T-helper 1 cell treated with Interleukin-12 subunit alpha and Interleukin-12 subunit beta and Interleukin-4 antibody, amounts not matched to agents 30 μg/mL and 1 μg/mL, for 36 hours (primary cell): ENCODE results near the gene ZNF3.

Source experiments
- H3K27ac Mint-ChIP-seq: one replicate; pipeline ENCODE4 v1.8.0; 2021; ENCODE audit warnings: mild to moderate bottlenecking, mixed read lengths
- H3K27me3 Mint-ChIP-seq: one replicate; pipeline ENCODE4 v1.8.0; 2021; ENCODE audit warnings: low read depth, mixed read lengths
- H3K36me3 Mint-ChIP-seq: one replicate; pipeline ENCODE4 v1.8.0; 2021; ENCODE audit warnings: low read depth, mixed read lengths
- H3K4me1 Mint-ChIP-seq: one replicate; pipeline ENCODE4 v1.8.0; 2021; ENCODE audit warnings: low read depth, mixed read lengths
- H3K4me3 Mint-ChIP-seq: one replicate; pipeline ENCODE4 v1.8.0; 2021; ENCODE audit warnings: mild to moderate bottlenecking, moderate library complexity, mixed read lengths
- H3K9me3 Mint-ChIP-seq: one replicate; pipeline ENCODE4 v1.8.0; 2021; ENCODE audit warnings: mixed read lengths

Gene ZNF3

GRCh38 chr7:100119072-100119969 is 37.8 kb upstream of the ZNF3 start, which contains the start of the genes CNPY4 and TAF6:
Gene CNPY4 (plus strand): TSS chr7:100119634. CDS start chr7:100119745, 111 bp downstream.
Gene TAF6 (minus strand): TSS chr7:100119358. CDS start chr7:100114209, 5,149 bp downstream.
- H3K9me3 Mint-ChIP-seq, result no peaks in the 10 kb centered on the region
- H3K4me1 Mint-ChIP-seq, result peaks cover 16% of the 10 kb centered on the region
- peaks cover 9% of the 10 kb centered on the region for H3K36me3 Mint-ChIP-seq
- H3K27ac Mint-ChIP-seq, result peak within 1 kb of the TSS; percentile 98
- peak within 1 kb of the TSS; percentile 95 for H3K4me3 Mint-ChIP-seq
- H3K27me3 Mint-ChIP-seq, result no peaks in the 10 kb centered on the region

- peaks cover 15% of the 10 kb centered on the region for H3K4me1 Mint-ChIP-seq
- H3K27ac Mint-ChIP-seq, result peak overlapping the region; percentile 98
- H3K36me3 Mint-ChIP-seq, result peaks cover 12% of the 10 kb centered on the region
- H3K27me3 Mint-ChIP-seq, result no peaks in the 10 kb centered on the region
- H3K9me3 Mint-ChIP-seq, result no peaks in the 10 kb centered on the region
- H3K4me3 Mint-ChIP-seq, result peak overlapping the region; percentile 95
These were observed 37.0 kb upstream of the ZNF3 start for GRCh38 chr7:100118388-100119071.

GRCh38 chr7:100115026-100115425 is 33.5 kb upstream of the ZNF3 start:
- no peaks in the 10 kb centered on the region for H3K9me3 Mint-ChIP-seq
- H3K36me3 Mint-ChIP-seq, result peaks cover 13% of the 10 kb centered on the region
- no peak overlapping the region for H3K27ac Mint-ChIP-seq
- H3K4me3 Mint-ChIP-seq, result no peak overlapping the region
- peaks cover 7% of the 10 kb centered on the region for H3K4me1 Mint-ChIP-seq
- no peaks in the 10 kb centered on the region for H3K27me3 Mint-ChIP-seq

GRCh38 chr7:100111914-100112313 is 30.4 kb upstream of the ZNF3 start:
- Mint-ChIP-seq H3K9me3 (no peaks in the 10 kb centered on the region), H3K27me3 (no peaks in the 10 kb centered on the region), H3K27ac (no peak overlapping the region), H3K4me1 (no peaks in the 10 kb centered on the region), H3K36me3 (peaks cover 21% of the 10 kb centered on the region), H3K4me3 (no peak overlapping the region)

- H3K9me3 Mint-ChIP-seq, result no peaks in the 10 kb centered on the region
- H3K27ac Mint-ChIP-seq, result no peak overlapping the region
- H3K4me3 Mint-ChIP-seq, result no peak overlapping the region
- no peaks in the 10 kb centered on the region for H3K27me3 Mint-ChIP-seq
- peaks cover 17% of the 10 kb centered on the region for H3K36me3 Mint-ChIP-seq
- no peaks in the 10 kb centered on the region for H3K4me1 Mint-ChIP-seq
These were observed 29.6 kb upstream of the ZNF3 start for GRCh38 chr7:100111156-100111555.

- no peaks in the 10 kb centered on the region for H3K4me1 Mint-ChIP-seq
- no peaks in the 10 kb centered on the region for H3K9me3 Mint-ChIP-seq
- H3K27ac Mint-ChIP-seq, result no peak overlapping the region
- peaks cover 17% of the 10 kb centered on the region for H3K36me3 Mint-ChIP-seq
- no peak overlapping the region for H3K4me3 Mint-ChIP-seq
- no peaks in the 10 kb centered on the region for H3K27me3 Mint-ChIP-seq
These were observed 28.1 kb upstream of the ZNF3 start for GRCh38 chr7:100109521-100110163.

- H3K27me3 Mint-ChIP-seq, result no peaks in the 10 kb centered on the region
- H3K36me3 Mint-ChIP-seq, result peaks cover 14% of the 10 kb centered on the region
- H3K4me1 Mint-ChIP-seq, result peaks cover 5% of the 10 kb centered on the region
- no peak overlapping the region for H3K4me3 Mint-ChIP-seq
- H3K9me3 Mint-ChIP-seq, result no peaks in the 10 kb centered on the region
- no peak overlapping the region for H3K27ac Mint-ChIP-seq
These were observed 26.4 kb upstream of the ZNF3 start for GRCh38 chr7:100107890-100108289.

GRCh38 chr7:100107125-100107737 is 25.7 kb upstream of the ZNF3 start:
- H3K36me3 Mint-ChIP-seq, result peaks cover 14% of the 10 kb centered on the region
- no peaks in the 10 kb centered on the region for H3K27me3 Mint-ChIP-seq
- no peak overlapping the region for H3K27ac Mint-ChIP-seq

GRCh38 chr7:100106633-100107032 is 25.1 kb upstream of the ZNF3 start:
- H3K4me3 Mint-ChIP-seq, result no peak overlapping the region
- peaks cover 11% of the 10 kb centered on the region for H3K4me1 Mint-ChIP-seq
- H3K27ac Mint-ChIP-seq, result peak overlapping the region; percentile 31
- H3K27me3 Mint-ChIP-seq, result no peaks in the 10 kb centered on the region
- H3K9me3 Mint-ChIP-seq, result no peaks in the 10 kb centered on the region
- H3K36me3 Mint-ChIP-seq, result peaks cover 14% of the 10 kb centered on the region

More at GRCh38 chr7:100107125-100107737, 25.7 kb upstream of the ZNF3 start:
- no peak overlapping the region for H3K4me3 Mint-ChIP-seq
- no peaks in the 10 kb centered on the region for H3K9me3 Mint-ChIP-seq
- peaks cover 11% of the 10 kb centered on the region for H3K4me1 Mint-ChIP-seq

- Mint-ChIP-seq H3K4me1 (peaks cover 11% of the 10 kb centered on the region), H3K27ac (no peak overlapping the region), H3K4me3 (no peak overlapping the region), H3K27me3 (no peaks in the 10 kb centered on the region), H3K9me3 (no peaks in the 10 kb centered on the region), H3K36me3 (peaks cover 11% of the 10 kb centered on the region)
These were observed 24.0 kb upstream of the ZNF3 start for GRCh38 chr7:100105534-100105933.

GRCh38 chr7:100102950-100103840 is 21.7 kb upstream of the ZNF3 start:
- Mint-ChIP-seq H3K27me3 (no peaks in the 10 kb centered on the region), H3K27ac (no peak overlapping the region), H3K4me1 (peaks cover 32% of the 10 kb centered on the region), H3K36me3 (peaks cover 25% of the 10 kb centered on the region), H3K4me3 (peak overlapping the region; percentile 83), H3K9me3 (no peaks in the 10 kb centered on the region)

GRCh38 chr7:100101016-100101862 is 19.7 kb upstream of the ZNF3 start, which contains the start of the genes AP4M1 and MCM7:
Gene AP4M1 (plus strand): TSS chr7:100101643. CDS start chr7:100101715, 72 bp downstream.
Gene MCM7 (minus strand): TSS chr7:100101397. CDS start chr7:100101294, 103 bp downstream.
- H3K9me3 Mint-ChIP-seq, result no peaks in the 10 kb centered on the region
- H3K4me1 Mint-ChIP-seq, result peaks cover 35% of the 10 kb centered on the region
- H3K27me3 Mint-ChIP-seq, result no peaks in the 10 kb centered on the region
- H3K36me3 Mint-ChIP-seq, result peaks cover 39% of the 10 kb centered on the region
- peak within 1 kb of the TSS; percentile 90 for H3K27ac Mint-ChIP-seq
- peak within 1 kb of the TSS; percentile 91 for H3K4me3 Mint-ChIP-seq
